ENCODE results near the gene DNAH1. TPM values are rescaled to one million over a fixed set of nuclear protein-coding genes. Genes with fewer than 3 reads are reported as not detected.
A peak's percentile ranks its signal among the peaks of the same experiment; 100 is the strongest.

DNAH1 gene
- total RNA-seq, 3 donors from 2014 or later, result 9.0 to 25.9 (median 10.9) TPM

DNA sequence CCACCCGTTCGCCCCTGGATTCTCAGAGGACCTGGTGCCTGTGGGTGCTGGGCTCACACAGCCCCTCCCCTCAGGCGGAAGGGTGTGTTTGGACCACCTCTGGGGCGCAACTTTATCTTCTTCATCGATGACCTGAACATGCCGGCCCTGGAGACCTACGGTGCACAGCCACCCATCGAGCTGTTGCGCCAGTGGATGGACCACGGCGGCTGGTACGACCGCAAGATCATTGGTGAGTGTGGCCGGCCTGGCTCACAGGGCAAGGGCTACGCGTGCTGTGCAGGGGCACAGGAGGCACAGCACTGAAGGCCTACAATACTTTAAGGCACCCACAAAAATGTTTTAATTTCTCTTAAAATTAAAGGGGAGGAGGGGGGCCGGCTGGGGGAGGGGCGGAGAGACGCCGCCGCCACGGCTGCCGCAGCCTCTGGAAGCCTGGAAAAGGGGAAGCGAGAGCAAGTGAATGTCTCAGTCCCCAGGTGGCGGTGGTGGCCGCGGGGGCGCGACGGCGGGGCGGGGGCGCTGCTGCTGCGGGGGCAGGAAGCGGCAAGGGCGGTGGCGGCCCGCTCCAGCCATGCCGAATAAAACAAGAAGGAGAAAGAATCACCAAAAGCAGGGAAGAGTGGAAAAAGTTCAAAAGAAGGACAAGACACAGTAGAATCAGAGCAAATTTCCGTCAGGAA, 56.8 kb downstream of the DNAH1 start:
- H3K4me1 ChIP-seq (ENCODE audit: low read depth), result no peaks in the 10 kb centered on the region
- no peaks in the 10 kb centered on the region for H3K9me3 ChIP-seq
- ATAC-seq (peak; percentile 26), DNase-seq (peak in 2 of 3 donors; percentile 14 to 47)
- no peaks in the 10 kb centered on the region for H3K36me3 ChIP-seq (ENCODE audit: low read depth)
- H3K4me3 ChIP-seq, result no peak overlapping the region
- intact Hi-C loops (cut with DNase I, micrococcal nuclease), result no loop called here
- TF ChIP-seq, protein P1, sequence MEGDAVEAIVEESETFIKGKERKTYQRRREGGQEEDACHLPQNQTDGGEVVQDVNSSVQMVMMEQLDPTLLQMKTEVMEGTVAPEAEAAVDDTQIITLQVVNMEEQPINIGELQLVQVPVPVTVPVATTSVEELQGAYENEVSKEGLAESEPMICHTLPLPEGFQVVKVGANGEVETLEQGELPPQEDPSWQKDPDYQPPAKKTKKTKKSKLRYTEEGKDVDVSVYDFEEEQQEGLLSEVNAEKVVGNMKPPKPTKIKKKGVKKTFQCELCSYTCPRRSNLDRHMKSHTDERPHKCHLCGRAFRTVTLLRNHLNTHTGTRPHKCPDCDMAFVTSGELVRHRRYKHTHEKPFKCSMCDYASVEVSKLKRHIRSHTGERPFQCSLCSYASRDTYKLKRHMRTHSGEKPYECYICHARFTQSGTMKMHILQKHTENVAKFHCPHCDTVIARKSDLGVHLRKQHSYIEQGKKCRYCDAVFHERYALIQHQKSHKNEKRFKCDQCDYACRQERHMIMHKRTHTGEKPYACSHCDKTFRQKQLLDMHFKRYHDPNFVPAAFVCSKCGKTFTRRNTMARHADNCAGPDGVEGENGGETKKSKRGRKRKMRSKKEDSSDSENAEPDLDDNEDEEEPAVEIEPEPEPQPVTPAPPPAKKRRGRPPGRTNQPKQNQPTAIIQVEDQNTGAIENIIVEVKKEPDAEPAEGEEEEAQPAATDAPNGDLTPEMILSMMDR (IDR thresholded peaks at IDR 0.05), result no peak

DNA sequence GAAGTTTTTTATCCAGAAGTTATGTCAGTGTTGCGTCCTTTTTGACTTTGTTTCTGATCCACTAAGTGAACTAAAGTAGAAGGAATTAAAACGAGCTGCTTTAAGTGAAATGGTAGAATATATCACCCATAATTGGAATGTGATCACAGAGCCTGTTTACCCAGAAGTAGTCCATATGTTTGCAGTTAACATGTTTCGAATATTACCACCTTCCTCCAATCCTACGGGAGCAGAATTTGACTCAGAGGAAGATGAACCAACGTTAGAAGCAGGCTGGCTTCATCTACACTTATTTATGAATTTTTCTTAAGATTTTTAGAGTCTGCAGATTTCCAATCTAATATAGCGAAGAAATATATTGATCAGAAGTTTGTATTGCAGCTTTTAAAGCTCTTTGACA, 57.6 kb downstream of the DNAH1 start:
- Histone ChIP-seq H3K9me3 (no peaks in the 10 kb centered on the region), H3K4me1 (ENCODE audit: low read depth) (no peaks in the 10 kb centered on the region), H3K36me3 (ENCODE audit: low read depth) (no peaks in the 10 kb centered on the region), H3K4me3 (no peak overlapping the region)
- ATAC-seq (no peak), DNase-seq (no peak)
- intact Hi-C loops (cut with DNase I, micrococcal nuclease), result no loop called here
- TF ChIP-seq, protein P1 (IDR thresholded peaks at IDR 0.05), result no peak

DNA sequence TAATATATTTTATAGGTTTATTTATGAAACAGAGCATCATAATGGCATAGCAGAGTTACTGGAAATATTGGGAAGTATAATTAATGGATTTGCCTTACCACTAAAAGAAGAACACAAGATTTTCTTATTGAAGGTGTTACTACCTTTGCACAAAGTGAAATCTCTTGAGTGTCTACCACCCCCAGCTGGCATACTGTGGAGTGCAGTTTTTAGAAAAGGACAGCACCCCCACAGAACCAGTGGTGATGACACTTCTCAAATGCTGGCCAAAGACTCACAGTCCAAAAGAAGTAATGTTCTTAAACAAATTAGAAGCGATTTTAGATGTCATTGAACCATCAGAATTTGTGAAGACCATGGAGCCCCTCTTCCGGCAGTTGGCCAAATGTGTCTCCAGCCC, 58.1 kb downstream of the DNAH1 start:
- no peaks in the 10 kb centered on the region for H3K36me3 ChIP-seq (ENCODE audit: low read depth)
- ATAC-seq, result no peak
- no peak for DNase-seq
- no peaks in the 10 kb centered on the region for H3K4me1 ChIP-seq (ENCODE audit: low read depth)
- no peak overlapping the region for H3K4me3 ChIP-seq
- no peaks in the 10 kb centered on the region for H3K9me3 ChIP-seq
- TF ChIP-seq, protein P1 (IDR thresholded peaks at IDR 0.05), result no peak
- intact Hi-C loops (cut with DNase I, micrococcal nuclease), result no loop called here

DNA sequence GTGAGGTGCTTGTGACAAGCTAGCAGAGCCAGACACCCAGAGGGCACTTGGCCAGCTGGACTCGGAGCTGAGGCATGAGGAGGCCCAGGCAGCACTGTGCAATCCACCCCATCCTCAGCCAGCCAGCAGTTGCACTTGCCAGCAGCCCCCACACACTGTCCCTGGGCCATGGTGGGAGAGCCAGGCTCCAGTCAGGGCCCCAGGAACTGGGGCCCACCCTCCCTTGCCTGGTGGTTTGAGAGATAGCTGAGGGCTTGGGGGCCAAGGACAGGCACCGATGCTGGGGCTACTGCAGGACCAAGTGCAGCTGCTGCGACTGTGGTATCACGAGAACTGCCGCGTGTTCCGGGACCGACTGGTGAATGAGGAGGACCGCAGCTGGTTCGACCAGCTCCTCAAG, 63.5 kb downstream of the DNAH1 start:
- Histone ChIP-seq H3K4me1 (ENCODE audit: low read depth) (no peaks in the 10 kb centered on the region), H3K36me3 (ENCODE audit: low read depth) (no peaks in the 10 kb centered on the region), H3K9me3 (no peaks in the 10 kb centered on the region), H3K4me3 (no peak overlapping the region)
- TF ChIP-seq, protein P1 (IDR thresholded peaks at IDR 0.05), result no peak
- DNase-seq, result no peak
- intact Hi-C loops (cut with DNase I, micrococcal nuclease), result no loop called here
- no peak for ATAC-seq

DNA sequence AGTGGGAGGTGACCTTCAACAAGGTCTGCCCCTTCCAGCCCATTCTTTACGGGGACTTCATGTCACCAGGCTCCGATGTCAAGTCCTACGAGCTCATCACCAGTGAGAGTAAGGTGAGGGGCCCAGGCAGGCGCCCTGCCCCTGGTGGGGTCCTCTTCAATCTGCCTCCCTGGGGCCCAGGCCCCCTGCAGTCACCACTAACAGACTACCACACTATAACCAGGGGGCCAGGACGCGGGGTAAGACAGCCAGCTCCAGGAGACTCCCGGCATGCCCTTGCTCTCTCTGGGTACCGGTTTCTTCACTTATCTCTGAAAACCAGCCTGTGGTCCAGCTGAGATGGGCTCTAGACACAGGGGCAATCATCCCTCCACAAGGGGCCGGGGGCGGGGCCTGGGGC, 63.9 kb downstream of the DNAH1 start:
- Histone ChIP-seq H3K36me3 (ENCODE audit: low read depth) (no peaks in the 10 kb centered on the region), H3K9me3 (no peaks in the 10 kb centered on the region), H3K4me3 (no peak overlapping the region), H3K4me1 (ENCODE audit: low read depth) (no peaks in the 10 kb centered on the region)
- intact Hi-C loops (cut with DNase I, micrococcal nuclease), result no loop called here
- no peak for DNase-seq
- no peak for ATAC-seq
- TF ChIP-seq, protein P1 (IDR thresholded peaks at IDR 0.05), result no peak

DNA sequence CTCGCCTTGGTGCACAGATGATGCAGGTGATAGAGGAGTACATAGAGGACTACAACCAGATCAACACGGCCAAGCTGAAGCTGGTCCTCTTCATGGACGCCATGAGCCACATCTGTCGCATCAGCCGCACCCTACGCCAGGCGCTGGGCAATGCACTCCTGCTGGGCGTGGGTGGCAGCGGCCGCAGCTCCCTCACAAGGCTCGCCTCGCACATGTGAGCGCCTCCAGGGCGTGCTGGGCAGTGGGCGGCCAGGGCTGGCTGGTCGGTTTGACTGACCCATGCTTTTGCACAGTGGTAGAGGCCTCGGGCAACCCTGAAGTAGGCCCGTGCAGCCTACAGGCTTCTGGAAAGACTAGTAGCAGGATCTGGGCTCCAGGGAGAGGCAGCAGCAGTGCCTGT, 65.5 kb downstream of the DNAH1 start:
- Histone ChIP-seq H3K4me3 (no peak overlapping the region), H3K4me1 (ENCODE audit: low read depth) (no peaks in the 10 kb centered on the region), H3K36me3 (ENCODE audit: low read depth) (no peaks in the 10 kb centered on the region), H3K9me3 (no peaks in the 10 kb centered on the region)
- DNase-seq (no peak), ATAC-seq (no peak)
- TF ChIP-seq, protein P1 (IDR thresholded peaks at IDR 0.05), result no peak
- intact Hi-C loops (cut with DNase I, micrococcal nuclease), result no loop called here
